Gastroesophageal sphincter (tissue), 3 donors: Measurements from ENCODE around the gene BEND7.

Source experiments
- EP300 ChIP-seq: sonication (generic); formaldehyde crosslinking; IDR thresholded peaks from one replicate; pipeline ENCODE4 v1.6.1; 2017; ENCODE audit warnings: antibody characterized with exemption, mild to moderate bottlenecking
- POLR2A ChIP-seq, 2 donors: fragments of 450-650 bp; IDR thresholded peaks; one replicate each; pipeline ENCODE4 v1.6.1; 2017; ENCODE audit warnings: antibody characterized with exemption in 2 of 2, mild to moderate bottlenecking in 2 of 2, moderate library complexity in 1 of 2
- TF ChIP-seq, protein P1 (sequence below), 4 experiments: fragments of 200-600 bp in 2 of 4; fragments of 450-650 bp in 2 of 4; sonication (generic) in 1 of 4; IDR thresholded peaks; one replicate each; pipeline ENCODE4 v1.5.1; 2017 to 2019; ENCODE audit warnings: antibody characterized with exemption in 4 of 4, mild to moderate bottlenecking in 2 of 4, moderate library complexity in 2 of 4

DNA sequence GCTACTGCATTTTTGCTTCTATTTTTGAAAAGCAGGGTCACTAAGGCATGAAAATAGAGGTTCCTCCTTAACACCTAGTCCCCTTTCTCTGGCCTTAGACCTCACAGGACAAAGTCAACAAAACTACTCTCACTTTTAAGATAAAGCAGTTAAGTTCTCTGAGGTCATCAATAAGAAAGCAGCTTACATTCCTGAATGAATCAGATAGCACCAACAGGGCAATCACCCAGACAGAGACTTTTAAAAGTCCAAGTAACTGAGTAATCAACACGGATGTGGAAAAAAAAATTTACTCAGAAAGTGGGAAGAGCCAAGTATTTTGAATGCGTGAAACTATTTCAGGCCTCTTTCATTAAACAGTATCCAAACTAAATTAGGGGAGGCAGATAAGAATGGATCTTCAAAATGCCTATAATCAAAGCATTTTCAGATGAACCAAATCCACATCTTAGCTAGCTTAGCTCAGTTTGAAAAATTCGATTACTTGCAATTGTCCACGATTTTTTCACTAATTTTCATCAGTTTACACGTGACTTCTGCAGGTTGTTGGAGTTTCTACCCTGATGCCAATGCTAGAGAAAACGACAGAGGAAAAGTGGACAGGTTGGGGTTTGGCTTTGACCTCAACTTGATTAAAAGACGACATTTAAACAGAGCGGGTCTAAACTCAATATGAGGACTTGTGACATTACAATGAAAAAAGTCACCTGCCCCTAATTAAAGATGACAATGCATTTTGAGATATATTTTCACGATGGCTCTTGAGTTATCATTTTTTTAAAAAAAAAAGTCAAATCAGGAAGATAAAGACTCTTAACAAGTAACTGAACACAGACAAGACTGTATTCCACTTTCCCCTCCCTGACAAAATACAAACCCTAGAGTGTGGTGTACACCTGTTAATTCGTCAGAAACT lies 1.6 kb downstream of the BEND7 start:
- TF ChIP-seq, protein P1, sequence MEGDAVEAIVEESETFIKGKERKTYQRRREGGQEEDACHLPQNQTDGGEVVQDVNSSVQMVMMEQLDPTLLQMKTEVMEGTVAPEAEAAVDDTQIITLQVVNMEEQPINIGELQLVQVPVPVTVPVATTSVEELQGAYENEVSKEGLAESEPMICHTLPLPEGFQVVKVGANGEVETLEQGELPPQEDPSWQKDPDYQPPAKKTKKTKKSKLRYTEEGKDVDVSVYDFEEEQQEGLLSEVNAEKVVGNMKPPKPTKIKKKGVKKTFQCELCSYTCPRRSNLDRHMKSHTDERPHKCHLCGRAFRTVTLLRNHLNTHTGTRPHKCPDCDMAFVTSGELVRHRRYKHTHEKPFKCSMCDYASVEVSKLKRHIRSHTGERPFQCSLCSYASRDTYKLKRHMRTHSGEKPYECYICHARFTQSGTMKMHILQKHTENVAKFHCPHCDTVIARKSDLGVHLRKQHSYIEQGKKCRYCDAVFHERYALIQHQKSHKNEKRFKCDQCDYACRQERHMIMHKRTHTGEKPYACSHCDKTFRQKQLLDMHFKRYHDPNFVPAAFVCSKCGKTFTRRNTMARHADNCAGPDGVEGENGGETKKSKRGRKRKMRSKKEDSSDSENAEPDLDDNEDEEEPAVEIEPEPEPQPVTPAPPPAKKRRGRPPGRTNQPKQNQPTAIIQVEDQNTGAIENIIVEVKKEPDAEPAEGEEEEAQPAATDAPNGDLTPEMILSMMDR (IDR thresholded peaks at IDR 0.05): no peak
- TF ChIP-seq POLR2A (IDR thresholded peaks at IDR 0.05): no peak
- TF ChIP-seq EP300: no peak
